HepG2 (cell line): ENCODE results near the gene NDUFA13. TPM values are rescaled to one million over a fixed set of nuclear protein-coding genes. Genes with fewer than 3 reads are reported as not detected.

Source experiments
- AGO1 ChIP-seq: fragments of 200-400 bp; formaldehyde crosslinking; IDR thresholded peaks from 2 replicates; pipeline ENCODE4 v1.6.1; 2017; ENCODE audit warnings: mild to moderate bottlenecking, low read depth, low read length, moderate library complexity; ENCODE audit not compliant: poor library complexity, severe bottlenecking
- ARID4A ChIP-seq: sonication (generic); formaldehyde crosslinking; IDR thresholded peaks from 2 replicates; pipeline ENCODE4 v1.5.0; 2020; ENCODE audit warnings: mild to moderate bottlenecking, missing genetic modification reagents, borderline replicate concordance
- TEAD2 ChIP-seq: sonication (generic); formaldehyde crosslinking; IDR thresholded peaks from 2 replicates; pipeline ENCODE4 v1.9.0; 2021; ENCODE audit warnings: missing genetic modification reagents
- ZNF501 ChIP-seq: sonication (generic); formaldehyde crosslinking; IDR thresholded peaks from 2 replicates; pipeline ENCODE4 v1.5.1; 2020; ENCODE audit warnings: mild to moderate bottlenecking, moderate library complexity, missing genetic modification reagents
- ZNF749 ChIP-seq: sonication (generic); formaldehyde crosslinking; IDR thresholded peaks from 2 replicates; pipeline ENCODE4 v1.8.0; 2022; ENCODE audit warnings: mild to moderate bottlenecking, missing genetic modification reagents, moderate library complexity, borderline replicate concordance
- ZNF768 ChIP-seq: sonication (generic); formaldehyde crosslinking; IDR thresholded peaks from 2 replicates; pipeline ENCODE4 v1.4.0; 2020; ENCODE audit warnings: missing genetic modification reagents
- polyA plus RNA-seq, 8 experiments: library from polyadenylated mRNA; depleted of rRNA in 3 of 8; stranded (reverse) in 7 of 8; unstranded in 1 of 8; fragments of >200 nt; fragmentation: Illumina TruSeq in 4 of 8; extraction: Trizol in 4 of 8; gene quantifications; 2 replicates each; pipeline versions ENCODE4 v1.2.1 to v1.2.3, GENCODE V29; 2011 to 2016; ENCODE audit warnings: low read depth in 4 of 8, missing spikeins in 1 of 8, mixed read lengths in 1 of 8; ENCODE audit not compliant: insufficient read depth in 1 of 8
- total RNA-seq, 5 experiments: library from RNA; depleted of rRNA; stranded (reverse); fragments of >200 nt; fragmentation: Illumina TruSeq; extraction: Trizol; gene quantifications; 2 replicates each; pipeline ENCODE4 v1.2.3, GENCODE V29; 2016; ENCODE audit warnings: low read depth in 1 of 5
- TF ChIP-seq, protein P1 (sequence below): sonication (generic); formaldehyde crosslinking; IDR thresholded peaks from 2 replicates; pipeline ENCODE4 v1.5.0; 2020; ENCODE audit warnings: mild to moderate bottlenecking, missing genetic modification reagents, borderline replicate concordance

NDUFA13 gene
- total and polyA plus RNA-seq, 2 of the 13 experiments (the other 11 are each of a cell fraction or from before 2014, with no cell fraction given): 337 to 366 TPM

GRCh38 chr19:19531951-19532805 lies 16.2 kb downstream of the NDUFA13 start (continued):
- TF ChIP-seq TEAD2: no peak
- TF ChIP-seq ZNF501 (CRISPR knock-in tag): peak; percentile 62; the same call in 1 of the 2 replicates
- no peak for TF ChIP-seq ZNF749 (CRISPR knock-in tag)
- TF ChIP-seq ARID4A (CRISPR knock-in tag): peak; percentile 33; the same call in 1 of the 2 replicates
- TF ChIP-seq, protein P1, sequence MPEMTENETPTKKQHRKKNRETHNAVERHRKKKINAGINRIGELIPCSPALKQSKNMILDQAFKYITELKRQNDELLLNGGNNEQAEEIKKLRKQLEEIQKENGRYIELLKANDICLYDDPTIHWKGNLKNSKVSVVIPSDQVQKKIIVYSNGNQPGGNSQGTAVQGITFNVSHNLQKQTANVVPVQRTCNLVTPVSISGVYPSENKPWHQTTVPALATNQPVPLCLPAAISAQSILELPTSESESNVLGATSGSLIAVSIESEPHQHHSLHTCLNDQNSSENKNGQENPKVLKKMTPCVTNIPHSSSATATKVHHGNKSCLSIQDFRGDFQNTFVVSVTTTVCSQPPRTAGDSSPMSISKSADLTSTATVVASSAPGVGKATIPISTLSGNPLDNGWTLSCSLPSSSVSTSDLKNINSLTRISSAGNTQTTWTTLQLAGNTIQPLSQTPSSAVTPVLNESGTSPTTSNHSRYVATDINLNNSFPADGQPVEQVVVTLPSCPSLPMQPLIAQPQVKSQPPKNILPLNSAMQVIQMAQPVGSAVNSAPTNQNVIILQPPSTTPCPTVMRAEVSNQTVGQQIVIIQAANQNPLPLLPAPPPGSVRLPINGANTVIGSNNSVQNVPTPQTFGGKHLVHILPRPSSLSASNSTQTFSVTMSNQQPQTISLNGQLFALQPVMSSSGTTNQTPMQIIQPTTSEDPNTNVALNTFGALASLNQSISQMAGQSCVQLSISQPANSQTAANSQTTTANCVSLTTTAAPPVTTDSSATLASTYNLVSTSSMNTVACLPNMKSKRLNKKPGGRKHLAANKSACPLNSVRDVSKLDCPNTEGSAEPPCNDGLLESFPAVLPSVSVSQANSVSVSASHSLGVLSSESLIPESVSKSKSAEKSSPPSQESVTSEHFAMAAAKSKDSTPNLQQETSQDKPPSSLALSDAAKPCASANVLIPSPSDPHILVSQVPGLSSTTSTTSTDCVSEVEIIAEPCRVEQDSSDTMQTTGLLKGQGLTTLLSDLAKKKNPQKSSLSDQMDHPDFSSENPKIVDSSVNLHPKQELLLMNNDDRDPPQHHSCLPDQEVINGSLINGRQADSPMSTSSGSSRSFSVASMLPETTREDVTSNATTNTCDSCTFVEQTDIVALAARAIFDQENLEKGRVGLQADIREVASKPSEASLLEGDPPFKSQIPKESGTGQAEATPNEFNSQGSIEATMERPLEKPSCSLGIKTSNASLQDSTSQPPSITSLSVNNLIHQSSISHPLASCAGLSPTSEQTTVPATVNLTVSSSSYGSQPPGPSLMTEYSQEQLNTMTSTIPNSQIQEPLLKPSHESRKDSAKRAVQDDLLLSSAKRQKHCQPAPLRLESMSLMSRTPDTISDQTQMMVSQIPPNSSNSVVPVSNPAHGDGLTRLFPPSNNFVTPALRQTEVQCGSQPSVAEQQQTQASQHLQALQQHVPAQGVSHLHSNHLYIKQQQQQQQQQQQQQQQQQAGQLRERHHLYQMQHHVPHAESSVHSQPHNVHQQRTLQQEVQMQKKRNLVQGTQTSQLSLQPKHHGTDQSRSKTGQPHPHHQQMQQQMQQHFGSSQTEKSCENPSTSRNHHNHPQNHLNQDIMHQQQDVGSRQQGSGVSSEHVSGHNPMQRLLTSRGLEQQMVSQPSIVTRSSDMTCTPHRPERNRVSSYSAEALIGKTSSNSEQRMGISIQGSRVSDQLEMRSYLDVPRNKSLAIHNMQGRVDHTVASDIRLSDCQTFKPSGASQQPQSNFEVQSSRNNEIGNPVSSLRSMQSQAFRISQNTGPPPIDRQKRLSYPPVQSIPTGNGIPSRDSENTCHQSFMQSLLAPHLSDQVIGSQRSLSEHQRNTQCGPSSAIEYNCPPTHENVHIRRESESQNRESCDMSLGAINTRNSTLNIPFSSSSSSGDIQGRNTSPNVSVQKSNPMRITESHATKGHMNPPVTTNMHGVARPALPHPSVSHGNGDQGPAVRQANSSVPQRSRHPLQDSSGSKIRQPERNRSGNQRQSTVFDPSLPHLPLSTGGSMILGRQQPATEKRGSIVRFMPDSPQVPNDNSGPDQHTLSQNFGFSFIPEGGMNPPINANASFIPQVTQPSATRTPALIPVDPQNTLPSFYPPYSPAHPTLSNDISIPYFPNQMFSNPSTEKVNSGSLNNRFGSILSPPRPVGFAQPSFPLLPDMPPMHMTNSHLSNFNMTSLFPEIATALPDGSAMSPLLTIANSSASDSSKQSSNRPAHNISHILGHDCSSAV (CRISPR knock-in tag): no peak
- TF ChIP-seq AGO1: peak; percentile 88
- TF ChIP-seq ZNF768: peak; percentile 67; the same call in 1 of the 2 replicates
